Gastrocnemius medialis (tissue), 4 donors: ENCODE results near the gene MS4A14. TPM values are rescaled to one million over a fixed set of nuclear protein-coding genes. Genes with fewer than 3 reads are reported as not detected.

Experiments used
- ATAC-seq, 2 donors: fragments of 150-250 bp; one replicate each; pipeline ENCODE4 v1.9.1; 2016
- DNase-seq, 2 donors: peaks; one replicate each; pipeline ENCODE4 v3.0.0-alpha.2; 2019
- H3K27ac ChIP-seq, 4 donors: fragments of 200-600 bp; sonication (generic); 1 replicate in 1 of 4; 2 replicates in 3 of 4; pipeline ENCODE4 v1.5.1; 2016 to 2018; ENCODE audit warnings: mild to moderate bottlenecking in 2 of 4, moderate library complexity in 1 of 4
- H3K27me3 ChIP-seq, 3 donors: fragments of 200-600 bp; sonication (generic) in 2 of 3; 1 replicate in 1 of 3; 2 replicates in 2 of 3; pipeline versions ENCODE4 v1.5.1 to v1.6.0; 2016 to 2019; ENCODE audit warnings: mild to moderate bottlenecking in 1 of 3, moderate library complexity in 1 of 3
- H3K36me3 ChIP-seq, 2 donors: fragments of 200-600 bp; sonication (generic) in 1 of 2; one replicate each; pipeline ENCODE4 v1.5.1; 2017 to 2018
- H3K4me1 ChIP-seq, 2 donors: fragments of 200-600 bp; sonication (generic) in 1 of 2; one replicate each; pipeline ENCODE4 v1.5.1; 2016 to 2017; ENCODE audit warnings: mild to moderate bottlenecking in 2 of 2
- H3K4me3 ChIP-seq, 4 donors: fragments of 200-600 bp; sonication (generic) in 3 of 4; 1 replicate in 1 of 4; 2 replicates in 3 of 4; pipeline ENCODE4 v1.5.1; 2016 to 2019; ENCODE audit warnings: mild to moderate bottlenecking in 2 of 4
- H3K9me3 ChIP-seq, 3 donors: fragments of 200-600 bp; sonication (generic) in 2 of 3; 1 replicate in 1 of 3; 2 replicates in 2 of 3; pipeline ENCODE4 v1.5.1; 2016 to 2019
- POLR2A ChIP-seq, 2 donors: fragments of 450-650 bp; IDR thresholded peaks; one replicate each; pipeline ENCODE4 v1.6.1; 2017; ENCODE audit warnings: antibody characterized with exemption in 2 of 2, mild to moderate bottlenecking in 2 of 2, moderate library complexity in 2 of 2
- in situ Hi-C, 4 donors: fragments of 200-750 bp; cut with MboI; loops; one replicate each; pipeline versions ENCODE4 v1.15.0 to v1.8.0; 2017; ENCODE audit warnings: low sequenced_read_pairs in 4 of 4
- intact Hi-C: fragments of 100-400 bp; cut with DNase I; formaldehyde crosslinking; loops from one replicate; pipeline ENCODE4 v1.15.1; 2023; ENCODE audit warnings: low total_unique reads
- total RNA-seq, 4 donors: library from RNA; depleted of rRNA; stranded (reverse); fragments of >200 nt; gene quantifications; one replicate each; pipeline versions ENCODE4 v1.1.0 to v1.2.3, GENCODE V29; 2016
- TF ChIP-seq, protein P1 (sequence below), 5 experiments: fragments of 450-650 bp in 3 of 5; fragments of 200-600 bp in 2 of 5; sonication (generic) in 2 of 5; IDR thresholded peaks in 4 of 5; conservative IDR thresholded peaks in 1 of 5; 1 replicate in 4 of 5; 2 replicates in 1 of 5; pipeline ENCODE4 v1.5.1; 2016 to 2019; ENCODE audit warnings: antibody characterized with exemption in 5 of 5, mild to moderate bottlenecking in 3 of 5, moderate library complexity in 3 of 5

MS4A14 gene
- total RNA-seq, 4 donors from 2014 or later = 0.10 to 0.56 (median 0.27) TPM

DNA sequence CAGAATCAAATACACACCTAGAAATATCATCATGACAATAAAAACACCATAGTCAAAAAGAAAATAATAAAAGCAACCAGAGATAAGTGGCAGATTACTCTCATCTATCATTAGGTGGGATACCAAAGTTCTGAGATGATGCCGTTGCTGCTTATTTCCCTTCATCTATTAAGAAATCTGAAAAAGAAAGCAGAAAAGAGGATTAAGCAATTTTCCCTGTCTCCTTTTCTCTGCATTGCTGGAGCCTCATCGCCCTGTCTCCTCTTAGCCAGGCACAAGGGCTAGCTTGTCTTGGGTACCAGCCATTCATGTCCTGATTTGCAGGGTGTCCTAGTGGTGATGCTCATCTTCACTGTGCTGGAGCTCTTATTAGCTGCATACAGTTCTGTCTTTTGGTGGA, 3.9 kb upstream of the MS4A14 start:
- no peak overlapping the region for H3K27ac ChIP-seq
- in situ Hi-C loops (no loop called here), intact Hi-C loops (no loop called here)
- H3K4me1 ChIP-seq = no peaks in the 10 kb centered on the region
- ATAC-seq (no peak), DNase-seq (no peak)
- H3K27me3 ChIP-seq = no peaks in the 10 kb centered on the region
- TF ChIP-seq, protein P1, sequence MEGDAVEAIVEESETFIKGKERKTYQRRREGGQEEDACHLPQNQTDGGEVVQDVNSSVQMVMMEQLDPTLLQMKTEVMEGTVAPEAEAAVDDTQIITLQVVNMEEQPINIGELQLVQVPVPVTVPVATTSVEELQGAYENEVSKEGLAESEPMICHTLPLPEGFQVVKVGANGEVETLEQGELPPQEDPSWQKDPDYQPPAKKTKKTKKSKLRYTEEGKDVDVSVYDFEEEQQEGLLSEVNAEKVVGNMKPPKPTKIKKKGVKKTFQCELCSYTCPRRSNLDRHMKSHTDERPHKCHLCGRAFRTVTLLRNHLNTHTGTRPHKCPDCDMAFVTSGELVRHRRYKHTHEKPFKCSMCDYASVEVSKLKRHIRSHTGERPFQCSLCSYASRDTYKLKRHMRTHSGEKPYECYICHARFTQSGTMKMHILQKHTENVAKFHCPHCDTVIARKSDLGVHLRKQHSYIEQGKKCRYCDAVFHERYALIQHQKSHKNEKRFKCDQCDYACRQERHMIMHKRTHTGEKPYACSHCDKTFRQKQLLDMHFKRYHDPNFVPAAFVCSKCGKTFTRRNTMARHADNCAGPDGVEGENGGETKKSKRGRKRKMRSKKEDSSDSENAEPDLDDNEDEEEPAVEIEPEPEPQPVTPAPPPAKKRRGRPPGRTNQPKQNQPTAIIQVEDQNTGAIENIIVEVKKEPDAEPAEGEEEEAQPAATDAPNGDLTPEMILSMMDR (IDR thresholded peaks at IDR 0.05 in 4 of 5, conservative IDR thresholded peaks at IDR 0.05 in 1 of 5) = no peak
- TF ChIP-seq POLR2A (IDR thresholded peaks at IDR 0.05) = no peak
- H3K36me3 ChIP-seq = no peaks in the 10 kb centered on the region
- no peaks in the 10 kb centered on the region for H3K9me3 ChIP-seq
- no peak overlapping the region for H3K4me3 ChIP-seq

DNA sequence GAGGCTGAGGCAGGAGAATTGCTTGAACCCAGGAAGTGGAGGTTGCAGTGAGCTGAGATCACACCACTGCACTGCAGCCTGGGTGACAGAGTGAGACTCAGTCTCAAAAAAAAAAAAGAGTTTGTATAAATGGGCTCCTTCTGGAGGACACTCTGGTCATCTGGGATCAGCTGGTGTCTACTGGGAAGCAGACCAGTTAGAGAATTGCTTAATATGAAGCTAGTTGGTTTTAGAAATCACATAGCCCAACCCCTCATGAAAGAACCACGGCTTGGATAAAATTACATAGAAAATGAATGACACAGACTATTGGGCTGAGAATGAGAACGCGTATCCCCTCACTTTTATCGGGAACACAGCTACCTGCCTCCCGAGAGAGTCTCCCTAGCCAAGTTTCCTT, 3.2 kb upstream of the MS4A14 start:
- Histone ChIP-seq H3K27me3 (no peaks in the 10 kb centered on the region), H3K9me3 (no peaks in the 10 kb centered on the region), H3K27ac (no peak overlapping the region), H3K36me3 (no peaks in the 10 kb centered on the region), H3K4me1 (no peaks in the 10 kb centered on the region), H3K4me3 (no peak overlapping the region)
- TF ChIP-seq, protein P1 (IDR thresholded peaks at IDR 0.05 in 4 of 5, conservative IDR thresholded peaks at IDR 0.05 in 1 of 5) = no peak
- no peak for TF ChIP-seq POLR2A (IDR thresholded peaks at IDR 0.05)
- intact Hi-C loops (no loop called here), in situ Hi-C loops (no loop called here)
- ATAC-seq (no peak), DNase-seq (no peak)

- no peaks in the 10 kb centered on the region for H3K36me3 ChIP-seq
- in situ Hi-C loops (no loop called here), intact Hi-C loops (no loop called here)
- H3K9me3 ChIP-seq = no peaks in the 10 kb centered on the region
- TF ChIP-seq, protein P1 (IDR thresholded peaks at IDR 0.05 in 4 of 5, conservative IDR thresholded peaks at IDR 0.05 in 1 of 5) = no peak
- no peak for TF ChIP-seq POLR2A (IDR thresholded peaks at IDR 0.05)
- no peaks in the 10 kb centered on the region for H3K4me1 ChIP-seq
- ATAC-seq (no peak), DNase-seq (no peak)
- no peaks in the 10 kb centered on the region for H3K27me3 ChIP-seq
- no peak overlapping the region for H3K27ac ChIP-seq
- H3K4me3 ChIP-seq = no peak overlapping the region
Observed at GRCh38 chr11:60394666-60395380, 1.4 kb upstream of the MS4A14 start.

- Histone ChIP-seq H3K36me3 (no peaks in the 10 kb centered on the region), H3K4me3 (no peak overlapping the region), H3K27ac (no peak overlapping the region), H3K9me3 (no peaks in the 10 kb centered on the region), H3K27me3 (no peaks in the 10 kb centered on the region), H3K4me1 (no peaks in the 10 kb centered on the region)
- no peak for TF ChIP-seq POLR2A (IDR thresholded peaks at IDR 0.05)
- TF ChIP-seq, protein P1 (IDR thresholded peaks at IDR 0.05 in 4 of 5, conservative IDR thresholded peaks at IDR 0.05 in 1 of 5) = no peak
- ATAC-seq (no peak), DNase-seq (no peak)
- intact Hi-C loops = no loop called here
- in situ Hi-C loops = no loop called here
Observed at GRCh38 chr11:60396799-60397198, 540 bp downstream of the MS4A14 start.

- Histone ChIP-seq H3K27ac (no peak overlapping the region), H3K4me1 (no peaks in the 10 kb centered on the region), H3K4me3 (no peak overlapping the region), H3K9me3 (no peaks in the 10 kb centered on the region), H3K36me3 (no peaks in the 10 kb centered on the region), H3K27me3 (no peaks in the 10 kb centered on the region)
- no peak for TF ChIP-seq POLR2A (IDR thresholded peaks at IDR 0.05)
- TF ChIP-seq, protein P1 (IDR thresholded peaks at IDR 0.05 in 4 of 5, conservative IDR thresholded peaks at IDR 0.05 in 1 of 5) = no peak
- in situ Hi-C loops (no loop called here), intact Hi-C loops (no loop called here)
- ATAC-seq (no peak), DNase-seq (no peak)
Observed at GRCh38 chr11:60420015-60420414, 23.8 kb downstream of the MS4A14 start.
